ENCODE data around the gene DNAH5. TPM values are rescaled to one million over a fixed set of nuclear protein-coding genes. Genes with fewer than 3 reads are reported as not detected.
"Not testable (repeated sequence)": the region's sequence is repeated elsewhere in the genome, so short reads cannot be mapped to it uniquely, and the experiment has no call there.

DNAH5 gene
- polyA plus RNA-seq, 3 donors from 2014 or later: not detected

- H3K27ac Mint-ChIP-seq: no peak overlapping the region
- no peaks in the 10 kb centered on the region for H3K4me1 Mint-ChIP-seq
- no peaks in the 10 kb centered on the region for H3K27me3 Mint-ChIP-seq (ENCODE audit: low read depth in 3 of 3)
- peaks cover 11 to 29% (median 19%) of the 10 kb centered on the region in 6 donors for H3K9me3 Mint-ChIP-seq
- peaks cover 0 to 4% (median 0%) of the 10 kb centered on the region in 3 donors for H3K36me3 Mint-ChIP-seq
- H3K4me3 Mint-ChIP-seq: no peak overlapping the region
- no peak for DNase-seq
Observed at GRCh38 chr5:13859270-13860065, 85.0 kb downstream of the DNAH5 start.

- Mint-ChIP-seq H3K4me3 (no peak overlapping the region), H3K36me3 (no peaks in the 10 kb centered on the region), H3K27me3 (ENCODE audit: low read depth in 3 of 3) (peaks cover 0 to 2% (median 2%) of the 10 kb centered on the region in 3 donors), H3K9me3 (peaks cover 0 to 6% (median 2%) of the 10 kb centered on the region in 6 donors), H3K4me1 (no peaks in the 10 kb centered on the region), H3K27ac (no peak overlapping the region)
- DNase-seq: no peak
Observed at GRCh38 chr5:13843175-13843846, 101.2 kb downstream of the DNAH5 start.

GRCh38 chr5:13833440-13833839 is 111.0 kb downstream of the DNAH5 start:
- Mint-ChIP-seq H3K27me3 (ENCODE audit: low read depth in 3 of 3) (no peaks in the 10 kb centered on the region), H3K9me3 (peaks cover 0 to 16% (median 8%) of the 10 kb centered on the region in 6 donors), H3K4me3 (no peak overlapping the region), H3K4me1 (no peaks in the 10 kb centered on the region), H3K27ac (no peak overlapping the region), H3K36me3 (peaks cover 0 to 3% (median 0%) of the 10 kb centered on the region in 3 donors)
- no peak for DNase-seq

- Mint-ChIP-seq H3K9me3 (peaks cover 1 to 11% (median 6%) of the 10 kb centered on the region in 6 donors), H3K4me3 (no peak overlapping the region), H3K36me3 (no peaks in the 10 kb centered on the region), H3K27ac (no peak overlapping the region), H3K27me3 (ENCODE audit: low read depth in 3 of 3) (no peaks in the 10 kb centered on the region), H3K4me1 (no peaks in the 10 kb centered on the region)
- no peak for DNase-seq
Observed at GRCh38 chr5:13831351-13831750, 113.1 kb downstream of the DNAH5 start.

- Mint-ChIP-seq H3K27me3 (ENCODE audit: low read depth in 3 of 3) (no peaks in the 10 kb centered on the region), H3K27ac (no peak overlapping the region), H3K9me3 (peaks cover under 1 to 7% (median 5%) of the 10 kb centered on the region in 6 donors), H3K4me1 (no peaks in the 10 kb centered on the region), H3K4me3 (no peak overlapping the region), H3K36me3 (no peaks in the 10 kb centered on the region)
- DNase-seq: no peak
Observed at GRCh38 chr5:13830536-13830935, 114.0 kb downstream of the DNAH5 start.

- DNase-seq: no peak
- Mint-ChIP-seq H3K4me3 (no peak overlapping the region), H3K4me1 (no peaks in the 10 kb centered on the region), H3K27ac (no peak overlapping the region), H3K36me3 (no peaks in the 10 kb centered on the region), H3K27me3 (ENCODE audit: low read depth in 3 of 3) (peaks cover 0 to 2% (median 0%) of the 10 kb centered on the region in 3 donors), H3K9me3 (peaks cover 0 to 7% (median 2%) of the 10 kb centered on the region in 6 donors)
Observed at GRCh38 chr5:13821366-13821765, 123.1 kb downstream of the DNAH5 start.

GRCh38 chr5:13816126-13816525 is 128.4 kb downstream of the DNAH5 start:
- Mint-ChIP-seq H3K4me1 (no peaks in the 10 kb centered on the region), H3K36me3 (no peaks in the 10 kb centered on the region), H3K27ac (no peak overlapping the region), H3K27me3 (ENCODE audit: low read depth in 3 of 3) (no peaks in the 10 kb centered on the region), H3K4me3 (no peak overlapping the region), H3K9me3 (peaks cover 0 to 6% (median 0%) of the 10 kb centered on the region in 6 donors)
- no peak for DNase-seq

GRCh38 chr5:13814301-13814700 is 130.2 kb downstream of the DNAH5 start:
- Mint-ChIP-seq H3K4me1 (no peaks in the 10 kb centered on the region), H3K27ac (no peak overlapping the region), H3K36me3 (no peaks in the 10 kb centered on the region), H3K27me3 (ENCODE audit: low read depth in 3 of 3) (no peaks in the 10 kb centered on the region), H3K4me3 (no peak overlapping the region), H3K9me3 (peaks cover 0 to 6% (median under 1%) of the 10 kb centered on the region in 6 donors)
- DNase-seq: no peak

GRCh38 chr5:13809921-13810320 is 134.6 kb downstream of the DNAH5 start:
- Mint-ChIP-seq H3K36me3 (no peaks in the 10 kb centered on the region), H3K4me1 (no peaks in the 10 kb centered on the region), H3K27ac (no peak overlapping the region), H3K4me3 (no peak overlapping the region), H3K9me3 (peaks cover 0 to 13% (median 6%) of the 10 kb centered on the region in 6 donors), H3K27me3 (ENCODE audit: low read depth in 3 of 3) (no peaks in the 10 kb centered on the region)
- DNase-seq: no peak

- Mint-ChIP-seq H3K4me3 (no peak overlapping the region), H3K36me3 (no peaks in the 10 kb centered on the region), H3K9me3 (peaks cover 0 to 17% (median 6%) of the 10 kb centered on the region in 6 donors), H3K27me3 (ENCODE audit: low read depth in 3 of 3) (peaks cover 0 to under 1% (median 0%) of the 10 kb centered on the region in 3 donors), H3K27ac (no peak overlapping the region), H3K4me1 (no peaks in the 10 kb centered on the region)
- DNase-seq: no peak
Observed at GRCh38 chr5:13804336-13804735, 140.2 kb downstream of the DNAH5 start.

GRCh38 chr5:13798569-13798968 is 145.9 kb downstream of the DNAH5 start:
- H3K4me1 Mint-ChIP-seq; H3K27me3 Mint-ChIP-seq (ENCODE audit: low read depth in 3 of 3); H3K27ac Mint-ChIP-seq; H3K36me3 Mint-ChIP-seq; DNase-seq; H3K4me3 Mint-ChIP-seq: not testable (repeated sequence)
- H3K9me3 Mint-ChIP-seq: peaks cover 0 to 14% (median 5%) of the 10 kb centered on the region in 6 donors

GRCh38 chr5:13785781-13786415 is 158.6 kb downstream of the DNAH5 start:
- Mint-ChIP-seq H3K36me3 (no peaks in the 10 kb centered on the region), H3K27ac (no peak overlapping the region), H3K27me3 (ENCODE audit: low read depth in 3 of 3) (peaks cover 0 to 3% (median 1%) of the 10 kb centered on the region in 3 donors), H3K4me1 (no peaks in the 10 kb centered on the region), H3K4me3 (no peak overlapping the region), H3K9me3 (peaks cover 2 to 16% (median 10%) of the 10 kb centered on the region in 6 donors)
- DNase-seq: no peak

- H3K27me3 Mint-ChIP-seq (ENCODE audit: low read depth in 3 of 3): peaks cover 0 to 6% (median 1%) of the 10 kb centered on the region in 3 donors
- no peak overlapping the region for H3K27ac Mint-ChIP-seq
- H3K9me3 Mint-ChIP-seq: peaks cover 0 to 26% (median 14%) of the 10 kb centered on the region in 6 donors
- DNase-seq: no peak
- no peaks in the 10 kb centered on the region for H3K36me3 Mint-ChIP-seq
- H3K4me1 Mint-ChIP-seq: no peaks in the 10 kb centered on the region
- no peak overlapping the region for H3K4me3 Mint-ChIP-seq
Observed at GRCh38 chr5:13783726-13784125, 160.8 kb downstream of the DNAH5 start.

GRCh38 chr5:13780081-13780480 is 164.4 kb downstream of the DNAH5 start:
- no peak overlapping the region for H3K27ac Mint-ChIP-seq
- H3K9me3 Mint-ChIP-seq: peaks cover 6 to 26% (median 14%) of the 10 kb centered on the region in 6 donors
- no peaks in the 10 kb centered on the region for H3K36me3 Mint-ChIP-seq
- H3K4me1 Mint-ChIP-seq: no peaks in the 10 kb centered on the region
- H3K4me3 Mint-ChIP-seq: no peak overlapping the region
- peaks cover 0 to 6% (median 1%) of the 10 kb centered on the region in 3 donors for H3K27me3 Mint-ChIP-seq (ENCODE audit: low read depth in 3 of 3)
- no peak for DNase-seq

All from immature natural killer cell (primary cell).